ENCODE results near the gene EMC10. TPM values are rescaled to one million over a fixed set of nuclear protein-coding genes. Genes with fewer than 3 reads are reported as not detected.

Gene EMC10
- total and polyA plus RNA-seq, 10 of the 15 experiments (the other 5 are each of a cell fraction or from before 2014, with no cell fraction given): 2.5 to 77.3 (median 20.3) TPM

- FAIRE-seq: no peak
These were observed 54.9 kb downstream of the EMC10 start for GRCh38 chr19:50531171-50531612.

More at GRCh38 chr19:50531171-50531612, 54.9 kb downstream of the EMC10 start:
- CTCF ChIA-PET: no interaction called here
- in situ Hi-C loops (cut with MboI): loop anchor here (10.0 kb wide), 1 partner anchor 394 kb away; no protein-coding TSS in a partner anchor
- Histone ChIP-seq H2AFZ (ENCODE audit: control insufficient read depth, low read depth, low read length) (no peak overlapping the region), H3K4me1 (ENCODE audit: control insufficient read depth, insufficient read depth, low read length) (peaks cover 8% of the 10 kb centered on the region), H3K79me2 (ENCODE audit: control insufficient read depth, insufficient read depth, low read length) (no peaks in the 10 kb centered on the region), H3K36me3 (ENCODE audit: control insufficient read depth in 2 of 2, insufficient read depth in 2 of 2, low read length in 1 of 2) (no peaks in the 10 kb centered on the region), H3K9ac (ENCODE audit: control insufficient read depth, insufficient read depth, low read length) (no peak overlapping the region), H3K9me3 (replicated peaks; ENCODE audit: control insufficient read depth, insufficient read depth, low read length) (peaks cover 9% of the 10 kb centered on the region; the same call in 2 of the 3 replicates), H4K20me1 (ENCODE audit: control insufficient read depth, insufficient read depth) (no peaks in the 10 kb centered on the region), H3K27me3 (replicated peaks in 1 of 2; ENCODE audit: control insufficient read depth in 2 of 2, insufficient read depth in 2 of 2, low read length in 1 of 2) (no peaks in the 10 kb centered on the region; a peak in 1 of 4 replicates), H3K27ac (ENCODE audit: control insufficient read depth, insufficient read depth) (no peak overlapping the region), H3K4me3 (no peak overlapping the region), H3K4me2 (ENCODE audit: control insufficient read depth, insufficient read depth) (no peak overlapping the region)
- RAD21 ChIA-PET (ENCODE audit: unreplicated experiment): no interaction called here
- BruUV-seq (replicated peaks): no TSS peak
- SMC1A ChIA-PET (ENCODE audit: uncharacterized antibody, unreplicated experiment): no interaction called here
- TF ChIP-seq NRF1 (conservative IDR thresholded peaks at IDR 0.05; ENCODE audit: low read depth, low read length): no peak
- no peak for TF ChIP-seq CBX5 (IDR thresholded peaks at IDR 0.05; ENCODE audit: low read depth)
- TF ChIP-seq CBFB (IDR thresholded peaks at IDR 0.05; ENCODE audit: low read depth): no peak
- no peak for TF ChIP-seq BMI1 (IDR thresholded peaks at IDR 0.05; ENCODE audit: borderline replicate concordance)
- no peak for TF ChIP-seq MYB (IDR thresholded peaks at IDR 0.05; ENCODE audit: borderline replicate concordance, low read depth, low read length)
- no peak for TF ChIP-seq TCF3 (IDR thresholded peaks at IDR 0.05; ENCODE audit: borderline replicate concordance, insufficient read depth, low read depth, low read length)
- no peak for TF ChIP-seq DPF2 (IDR thresholded peaks at IDR 0.05)
- TF ChIP-seq CTCF (IDR thresholded peaks at IDR 0.05 in 2 of 3, conservative IDR thresholded peaks at IDR 0.05 in 1 of 3; ENCODE audit: control insufficient read depth in 2 of 3, extremely low read depth in 1 of 3, insufficient read depth in 1 of 3, low read depth in 3 of 3, low read length in 3 of 3): no peak
- no peak for TF ChIP-seq ZBTB4 (CRISPR knock-in tag; IDR thresholded peaks at IDR 0.05)
- no peak for TF ChIP-seq FOXM1 (IDR thresholded peaks at IDR 0.05; ENCODE audit: low read depth, low read length)
- no peak for ATAC-seq
- intact Hi-C loops (cut with micrococcal nuclease; ENCODE audit: unreplicated experiment): loop anchor here (10.0 kb wide), 1 partner anchor 176 kb away; no protein-coding TSS in a partner anchor
- POLR2A ChIA-PET: no interaction called here
- no peak for DNase-seq (ENCODE audit: low read depth, low spot score)
- 60% methylated on average over 14 of the region's 14 CpGs for WGBS (ENCODE audit: insufficient coverage, insufficient replicate concordance, low lambda C conversion rate, missing lambda C conversion rate)
